ENCODE results near the gene HDAC7. TPM values are rescaled to one million over a fixed set of nuclear protein-coding genes. Genes with fewer than 3 reads are reported as not detected.

Gene HDAC7
- total and polyA plus RNA-seq, 2 experiments from 2014 or later = 19.0 to 41.2 TPM

DNA sequence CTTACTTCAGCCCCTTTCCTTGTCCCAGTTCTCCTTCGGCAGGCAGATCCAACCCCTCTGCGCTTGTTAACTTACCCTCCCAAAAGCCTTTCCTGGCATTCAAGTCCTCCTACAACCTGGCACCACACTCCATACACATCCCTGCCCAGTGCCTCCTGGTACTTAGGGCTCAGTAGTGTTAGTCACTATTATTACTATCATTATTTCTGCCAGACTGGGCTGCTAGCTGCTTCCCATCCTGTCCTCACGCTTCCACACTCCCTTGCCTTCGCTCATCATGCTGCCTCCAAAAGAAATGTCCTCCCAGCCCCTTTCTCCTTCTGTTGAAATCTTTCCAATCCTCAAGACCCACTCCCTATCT, 1.6 kb upstream of the HDAC7 start:
- Histone ChIP-seq H4K20me1 (ENCODE audit: insufficient read depth, poor library complexity, severe bottlenecking) (peaks cover 2% of the 10 kb centered on the region), H3K79me2 (peaks cover 48% of the 10 kb centered on the region), H3K4me1 (ENCODE audit: insufficient read depth) (peaks cover 51% of the 10 kb centered on the region), H3K27ac (peak overlapping the region; percentile 98), H3K4me2 (peak overlapping the region; percentile 95), H3K4me3 (no peak overlapping the region), H3K36me3 (replicated peaks; ENCODE audit: insufficient read depth, low read depth) (no peaks in the 10 kb centered on the region), H3K9me2 (replicated peaks; ENCODE audit: insufficient read depth) (no peaks in the 10 kb centered on the region), H2AFZ (no peak overlapping the region), H3K9me3 (ENCODE audit: low read depth) (no peaks in the 10 kb centered on the region), H3K27me3 (no peaks in the 10 kb centered on the region)
- DNase-seq (ENCODE audit: low spot score) = no peak
- WGBS (ENCODE audit: low lambda C conversion rate, missing lambda C conversion rate) = 97% methylated on average over 4 of the region's 4 CpGs
- TF ChIP-seq, protein P1, sequence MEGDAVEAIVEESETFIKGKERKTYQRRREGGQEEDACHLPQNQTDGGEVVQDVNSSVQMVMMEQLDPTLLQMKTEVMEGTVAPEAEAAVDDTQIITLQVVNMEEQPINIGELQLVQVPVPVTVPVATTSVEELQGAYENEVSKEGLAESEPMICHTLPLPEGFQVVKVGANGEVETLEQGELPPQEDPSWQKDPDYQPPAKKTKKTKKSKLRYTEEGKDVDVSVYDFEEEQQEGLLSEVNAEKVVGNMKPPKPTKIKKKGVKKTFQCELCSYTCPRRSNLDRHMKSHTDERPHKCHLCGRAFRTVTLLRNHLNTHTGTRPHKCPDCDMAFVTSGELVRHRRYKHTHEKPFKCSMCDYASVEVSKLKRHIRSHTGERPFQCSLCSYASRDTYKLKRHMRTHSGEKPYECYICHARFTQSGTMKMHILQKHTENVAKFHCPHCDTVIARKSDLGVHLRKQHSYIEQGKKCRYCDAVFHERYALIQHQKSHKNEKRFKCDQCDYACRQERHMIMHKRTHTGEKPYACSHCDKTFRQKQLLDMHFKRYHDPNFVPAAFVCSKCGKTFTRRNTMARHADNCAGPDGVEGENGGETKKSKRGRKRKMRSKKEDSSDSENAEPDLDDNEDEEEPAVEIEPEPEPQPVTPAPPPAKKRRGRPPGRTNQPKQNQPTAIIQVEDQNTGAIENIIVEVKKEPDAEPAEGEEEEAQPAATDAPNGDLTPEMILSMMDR (IDR thresholded peaks at IDR 0.05; ENCODE audit: poor library complexity) = no peak
- TF ChIP-seq EZH2phosphoT487 (IDR thresholded peaks at IDR 0.05; ENCODE audit: low read depth, severe bottlenecking, unreplicated experiment) = no peak
- TF ChIP-seq EZH2 (IDR thresholded peaks at IDR 0.05; ENCODE audit: borderline replicate concordance) = no peak

DNA sequence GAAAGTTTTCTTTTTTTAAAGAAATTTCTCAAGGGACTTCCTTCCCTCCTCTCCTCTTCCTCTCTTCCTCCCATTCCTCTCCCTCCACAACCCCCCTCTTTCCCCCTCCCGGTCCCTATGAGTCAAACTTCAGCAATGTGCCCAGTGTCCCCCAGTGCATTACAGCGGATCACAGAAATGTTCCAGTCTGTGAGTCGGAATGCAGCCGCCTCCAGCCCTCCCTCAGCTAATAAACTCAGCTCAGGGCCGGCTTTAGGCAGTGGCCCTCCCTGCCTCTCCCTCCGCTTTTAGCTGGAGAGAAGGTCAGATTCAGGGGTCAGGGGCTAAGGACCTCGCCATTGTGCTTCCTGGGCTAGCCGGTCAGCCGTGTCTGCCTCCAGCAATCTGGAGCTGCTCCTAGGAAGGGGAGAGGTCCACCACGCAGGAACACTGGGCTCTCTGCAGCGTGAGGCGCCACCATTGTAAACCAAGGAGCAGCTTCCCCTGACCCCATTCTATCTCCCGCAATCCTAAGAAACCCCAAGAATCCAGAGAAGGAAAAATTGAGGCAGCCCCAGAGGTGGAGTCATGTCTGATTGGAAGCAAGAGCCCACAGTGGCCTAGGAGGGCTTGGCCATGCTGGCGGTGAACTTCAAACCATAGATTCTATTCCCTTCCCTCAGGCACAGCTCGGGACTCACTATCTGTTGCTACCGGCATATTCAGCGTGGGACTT, 1.1 kb upstream of the HDAC7 start:
- Histone ChIP-seq H3K27ac (peak overlapping the region; percentile 98), H3K4me3 (peak overlapping the region; percentile 51), H3K9me2 (replicated peaks; ENCODE audit: insufficient read depth) (no peaks in the 10 kb centered on the region), H3K36me3 (replicated peaks; ENCODE audit: insufficient read depth, low read depth) (no peaks in the 10 kb centered on the region), H3K79me2 (peaks cover 54% of the 10 kb centered on the region), H2AFZ (peak overlapping the region; percentile 44), H3K9me3 (ENCODE audit: low read depth) (no peaks in the 10 kb centered on the region), H3K27me3 (no peaks in the 10 kb centered on the region), H3K4me2 (peak overlapping the region; percentile 95), H4K20me1 (ENCODE audit: insufficient read depth, poor library complexity, severe bottlenecking) (peaks cover 2% of the 10 kb centered on the region), H3K4me1 (ENCODE audit: insufficient read depth) (peaks cover 53% of the 10 kb centered on the region)
- peak; percentile 92 for DNase-seq (ENCODE audit: low spot score)
- WGBS (ENCODE audit: low lambda C conversion rate, missing lambda C conversion rate) = 25% methylated on average over 17 of the region's 17 CpGs
- TF ChIP-seq EZH2phosphoT487 (IDR thresholded peaks at IDR 0.05; ENCODE audit: low read depth, severe bottlenecking, unreplicated experiment) (no peak), EZH2 (IDR thresholded peaks at IDR 0.05; ENCODE audit: borderline replicate concordance) (no peak)
- TF ChIP-seq, protein P1 (IDR thresholded peaks at IDR 0.05; ENCODE audit: poor library complexity) = no peak

DNA sequence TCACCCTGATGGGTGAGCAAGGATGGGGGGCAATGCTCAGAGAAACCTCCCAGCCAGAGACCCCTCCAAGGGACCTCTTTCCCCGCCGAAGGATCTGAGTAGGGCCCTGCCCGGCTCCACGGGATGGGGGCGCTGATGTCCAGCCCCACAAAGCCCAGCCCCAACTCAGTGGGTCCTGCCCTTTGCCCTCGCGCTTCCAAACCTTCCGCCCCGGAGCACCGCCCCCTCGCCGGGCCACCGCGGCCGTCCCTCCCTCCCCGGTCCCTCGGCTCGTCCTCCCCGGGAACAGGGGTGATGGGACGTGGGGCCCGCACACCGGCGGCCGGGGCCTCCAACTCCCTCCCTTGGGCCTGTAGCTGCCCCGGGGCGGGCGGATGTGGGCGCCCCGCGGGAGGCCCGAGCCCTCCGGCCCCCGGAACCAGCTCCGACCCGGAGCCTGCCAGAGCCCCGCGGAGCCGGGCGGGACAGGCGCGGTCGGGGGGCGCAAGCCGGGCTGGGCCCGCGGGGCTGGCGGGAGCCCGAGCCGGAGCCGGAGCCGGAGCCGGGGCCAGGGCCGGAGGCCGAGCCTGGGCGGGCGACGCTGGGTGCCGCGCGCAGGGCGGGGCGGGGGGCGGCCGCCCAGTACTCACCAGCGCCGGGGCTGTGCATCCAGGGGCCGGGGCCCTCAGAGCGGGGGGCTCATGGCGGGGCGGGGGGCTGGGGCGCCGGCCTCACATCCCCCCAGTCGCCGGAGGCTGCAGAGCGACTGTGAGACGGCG, 386 bp downstream of the HDAC7 start:
- no peaks in the 10 kb centered on the region for H3K9me2 ChIP-seq (replicated peaks; ENCODE audit: insufficient read depth)
- WGBS (ENCODE audit: low lambda C conversion rate, missing lambda C conversion rate) = 0% methylated on average over 10 of the region's 77 CpGs
- H3K27ac ChIP-seq = peak overlapping the region; percentile 98
- peak overlapping the region; percentile 95 for H3K4me2 ChIP-seq
- H3K4me1 ChIP-seq (ENCODE audit: insufficient read depth) = peaks cover 53% of the 10 kb centered on the region
- peaks cover 68% of the 10 kb centered on the region for H3K79me2 ChIP-seq
- no peaks in the 10 kb centered on the region for H3K36me3 ChIP-seq (replicated peaks; ENCODE audit: insufficient read depth, low read depth)
- peak overlapping the region; percentile 51 for H3K4me3 ChIP-seq
- DNase-seq (ENCODE audit: low spot score) = peak; percentile 71
- H3K27me3 ChIP-seq = no peaks in the 10 kb centered on the region
- TF ChIP-seq, protein P1 (IDR thresholded peaks at IDR 0.05; ENCODE audit: poor library complexity) = peak; percentile 32
- TF ChIP-seq EZH2 (IDR thresholded peaks at IDR 0.05; ENCODE audit: borderline replicate concordance) = no peak
- peak overlapping the region; percentile 37 for H2AFZ ChIP-seq
- H3K9me3 ChIP-seq (ENCODE audit: low read depth) = no peaks in the 10 kb centered on the region
- peaks cover 2% of the 10 kb centered on the region for H4K20me1 ChIP-seq (ENCODE audit: insufficient read depth, poor library complexity, severe bottlenecking)

Data from hepatocyte (in vitro differentiated cells).